GM18526 (cell line): Measurements from ENCODE around the gene SFTPD.

Experiments used
- POLR2A ChIP-seq: IDR thresholded peaks from 3 replicates; pipeline ENCODE4 v1.6.1; 2011; ENCODE audit not compliant: insufficient read length; ENCODE audit errors: extremely low read depth

Gene SFTPD

GRCh38 chr10:79898597-79899325 is 50.1 kb downstream of the SFTPD start:
- no peak for TF ChIP-seq POLR2A

- no peak for TF ChIP-seq POLR2A
These were observed 58.4 kb downstream of the SFTPD start for GRCh38 chr10:79890469-79890868.
